Endothelial cell of umbilical vein (primary cell): ENCODE data around the gene CALCR. TPM values are rescaled to one million over a fixed set of nuclear protein-coding genes. Genes with fewer than 3 reads are reported as not detected.

Source experiments
- BruUV-seq: library from RNA; stranded (reverse); fragments of 400-500 nt; replicated peaks from 2 replicates; lab custom pipeline; 2021; lab: Mats Ljungman, UMichigan
- CTCF ChIA-PET: fragments of 300-600, 350-600 bp; sonication (Branson Sonifier 250); formaldehyde crosslinking; loops from one replicate; lab custom pipeline; 2021; ENCODE audit warnings: antibody characterized with exemption, inconsistent platforms; lab: Charles Lee
- POLR2A ChIA-PET: fragments of 300-600, 350-600 bp; sonication (Branson Sonifier 250); formaldehyde crosslinking; loops from one replicate; lab custom pipeline; 2021; ENCODE audit warnings: antibody characterized with exemption, inconsistent platforms; lab: Charles Lee
- DNase-seq: peaks from one replicate; pipeline ENCODE4 v3.0.0-alpha.2; 2011; ENCODE audit warnings: low read depth, low spot score
- FAIRE-seq: peaks from 2 replicates; lab custom pipeline; 2011; peaks lifted over from hg19 to GRCh38; lab: Jason Lieb, UNC
- H2AFZ ChIP-seq: 2 replicates; pipeline ENCODE4 v1.6.0; 2012; ENCODE audit warnings: low read depth, low read length, control low read depth, inconsistent platforms
- H3K27ac ChIP-seq: 2 replicates; pipeline ENCODE4 v1.5.1; 2011; ENCODE audit warnings: low read depth, mild to moderate bottlenecking, control low read depth, low read length, moderate library complexity; ENCODE audit not compliant: insufficient read depth
- H3K27me3 ChIP-seq, 2 experiments: 2 replicates each; pipeline versions ENCODE4 v1.6.0 to v1.6.1; 2011; ENCODE audit warnings: low read length in 2 of 2, mixed read lengths in 1 of 2; ENCODE audit not compliant: control insufficient read depth in 2 of 2, insufficient read depth in 2 of 2
- H3K36me3 ChIP-seq, 2 experiments: 2 replicates in 1 of 2; 3 replicates in 1 of 2; pipeline ENCODE4 v1.5.1; 2011; ENCODE audit warnings: low read length in 2 of 2, mild to moderate bottlenecking in 1 of 2, moderate library complexity in 1 of 2; ENCODE audit not compliant: control insufficient read depth in 2 of 2, insufficient read depth in 2 of 2; ENCODE audit errors: extremely low read depth in 1 of 2
- H3K4me1 ChIP-seq: 3 replicates; pipeline ENCODE4 v1.5.1; 2011; ENCODE audit warnings: mild to moderate bottlenecking, low read length; ENCODE audit not compliant: control insufficient read depth, insufficient read depth; ENCODE audit errors: extremely low read depth
- H3K4me2 ChIP-seq: 2 replicates; pipeline ENCODE4 v1.6.1; 2011; ENCODE audit warnings: low read length, control low read depth, mixed read lengths; ENCODE audit not compliant: insufficient read depth
- H3K4me3 ChIP-seq, 3 experiments: fragments of 200-600 bp in 1 of 3; sonication (generic), shearing (Covaris generic) in 1 of 3; replicated peaks in 1 of 3; 2 replicates each; pipeline ENCODE4 v1.5.1; 2011 to 2016; ENCODE audit warnings: control low read depth in 3 of 3, low read length in 3 of 3, mild to moderate bottlenecking in 2 of 3, inconsistent platforms in 1 of 3, low read depth in 1 of 3, moderate library complexity in 1 of 3; ENCODE audit not compliant: insufficient read depth in 1 of 3
- H3K79me2 ChIP-seq: 2 replicates; pipeline ENCODE4 v1.6.0; 2012; ENCODE audit warnings: low read length, inconsistent platforms; ENCODE audit not compliant: control insufficient read depth, insufficient read depth
- H3K9ac ChIP-seq: replicated peaks from 2 replicates; pipeline ENCODE3; 2011; ENCODE audit warnings: low read length, control low read depth; ENCODE audit not compliant: insufficient read depth; ENCODE audit errors: extremely low read depth
- H3K9me1 ChIP-seq: replicated peaks from 3 replicates; pipeline ENCODE4 v1.6.0; 2011; ENCODE audit warnings: mild to moderate bottlenecking, low read length; ENCODE audit not compliant: control insufficient read depth, insufficient read depth; ENCODE audit errors: extremely low read depth
- H3K9me3 ChIP-seq: replicated peaks from 2 replicates; pipeline ENCODE4 v1.5.1; 2012; ENCODE audit warnings: low read length, inconsistent platforms; ENCODE audit not compliant: control insufficient read depth, insufficient read depth
- H4K20me1 ChIP-seq: replicated peaks from 2 replicates; pipeline ENCODE3; 2011; ENCODE audit warnings: mild to moderate bottlenecking, low read length; ENCODE audit not compliant: control insufficient read depth, insufficient read depth; ENCODE audit errors: extremely low read depth
- CTCF ChIP-seq, 2 donors: IDR thresholded peaks; 1 replicate in 1 of 2; 2 replicates in 1 of 2; pipeline ENCODE4 v1.5.1; 2011; ENCODE audit warnings: low read length in 2 of 2, mild to moderate bottlenecking in 2 of 2, moderate library complexity in 2 of 2, control low read depth in 1 of 2, inconsistent platforms in 1 of 2, low read depth in 1 of 2; ENCODE audit not compliant: insufficient read depth in 1 of 2; ENCODE audit errors: extremely low read depth in 1 of 2
- EZH2 ChIP-seq: IDR thresholded peaks from 2 replicates; pipeline ENCODE4 v1.6.1; 2012; ENCODE audit warnings: borderline replicate concordance, low read depth, mild to moderate bottlenecking, moderate library complexity, low read length, inconsistent platforms; ENCODE audit not compliant: severe bottlenecking
- FOS ChIP-seq: IDR thresholded peaks from 2 replicates; pipeline ENCODE4 v1.6.1; 2011; ENCODE audit warnings: mild to moderate bottlenecking, low read length, moderate library complexity, borderline replicate concordance; ENCODE audit not compliant: insufficient read depth
- GATA2 ChIP-seq: IDR thresholded peaks from 2 replicates; pipeline ENCODE4 v1.7.0; 2011; ENCODE audit warnings: low read depth, mild to moderate bottlenecking, moderate library complexity, mixed read lengths, low read length; ENCODE audit not compliant: insufficient read length, insufficient read depth
- JUN ChIP-seq: IDR thresholded peaks from 2 replicates; pipeline ENCODE4 v1.6.1; 2011; ENCODE audit warnings: borderline replicate concordance, low read depth; ENCODE audit not compliant: insufficient read length, insufficient read depth
- MYC ChIP-seq: IDR thresholded peaks from one replicate; pipeline ENCODE4 v1.6.1; 2011; ENCODE audit warnings: mild to moderate bottlenecking, low read depth, low read length
- POLR2A ChIP-seq: IDR thresholded peaks from 2 replicates; pipeline ENCODE4 v1.6.1; 2012; ENCODE audit warnings: low read depth, mild to moderate bottlenecking, control low read depth, low read length
- POLR2AphosphoS5 ChIP-seq: IDR thresholded peaks from 2 replicates; pipeline ENCODE4 v1.6.1; 2012; ENCODE audit warnings: low read depth, mild to moderate bottlenecking, control low read depth, low read length, moderate library complexity; ENCODE audit not compliant: insufficient read depth
- dilution Hi-C: fragments of 300-500 bp; cut with MboI; formaldehyde crosslinking; loops from one replicate; pipeline ENCODE4 v1.15.0; 2019; ENCODE audit warnings: low sequenced_read_pairs; ENCODE audit not compliant: extremely low pct_ligation_motif_present
- intact Hi-C: fragments of 100-400 bp; cut with micrococcal nuclease; formaldehyde crosslinking; loops from one replicate; pipeline ENCODE4 v1.10.0; 2022
- polyA plus RNA-seq, 4 experiments: library from polyadenylated mRNA; depleted of rRNA in 3 of 4; stranded (reverse) in 3 of 4; unstranded in 1 of 4; fragments of >200 nt; gene quantifications; 2 replicates each; pipeline versions ENCODE4 v1.2.1 to v1.2.3, GENCODE V29; 2011 to 2012; ENCODE audit warnings: missing spikeins in 1 of 4
- total RNA-seq: library from RNA; stranded (reverse); gene quantifications from 2 replicates; pipeline ENCODE4 v1.2.3, GENCODE V29; 2021
- TF ChIP-seq, protein P1 (sequence below): IDR thresholded peaks from 2 replicates; pipeline ENCODE4 v1.6.1; 2011; ENCODE audit not compliant: insufficient read depth, insufficient read length

The CALCR gene
- total and polyA plus RNA-seq, 2 donors (not counting 3 experiments of a cell fraction or from before 2014, with no cell fraction given), result not detected

DNA sequence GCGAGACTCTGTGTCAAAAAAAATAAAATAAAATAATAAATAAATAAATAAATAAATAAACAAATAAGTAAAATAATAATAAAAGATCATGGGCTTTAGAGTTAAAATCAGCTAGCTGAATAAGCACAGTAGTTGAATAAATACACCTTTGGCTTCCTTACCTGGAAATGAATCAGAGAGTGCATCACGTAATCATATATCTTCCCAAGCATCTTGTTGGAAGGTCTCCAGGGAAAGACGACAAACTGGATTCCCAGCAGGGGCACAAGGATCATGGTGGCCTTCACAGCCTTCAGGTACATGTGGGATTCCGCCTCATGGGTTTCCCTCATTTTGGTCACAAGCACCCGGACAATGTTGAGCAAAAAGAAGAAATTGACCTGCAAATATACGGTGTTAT lies 138.7 kb downstream of the CALCR start:
- Histone ChIP-seq H3K79me2 (no peaks in the 10 kb centered on the region), H3K9me1 (no peaks in the 10 kb centered on the region), H3K9ac (no peak overlapping the region), H3K4me3 (no peak overlapping the region), H3K4me2 (no peak overlapping the region), H2AFZ (no peak overlapping the region), H4K20me1 (no peaks in the 10 kb centered on the region), H3K27me3 (no peaks in the 10 kb centered on the region), H3K27ac (no peak overlapping the region), H3K9me3 (no peaks in the 10 kb centered on the region), H3K4me1 (no peaks in the 10 kb centered on the region), H3K36me3 (no peaks in the 10 kb centered on the region)
- DNase-seq (no peak), FAIRE-seq (no peak)
- BruUV-seq, result no TSS peak
- POLR2A ChIA-PET, result no interaction called here
- CTCF ChIA-PET, result interaction anchor here (1.1 kb wide), 1 partner anchor 8 kb away, joined by 3 read pairs; no protein-coding TSS in a partner anchor
- no peak for TF ChIP-seq EZH2
- no peak for TF ChIP-seq GATA2
- TF ChIP-seq JUN, result no peak
- no peak for TF ChIP-seq FOS
- TF ChIP-seq, protein P1, sequence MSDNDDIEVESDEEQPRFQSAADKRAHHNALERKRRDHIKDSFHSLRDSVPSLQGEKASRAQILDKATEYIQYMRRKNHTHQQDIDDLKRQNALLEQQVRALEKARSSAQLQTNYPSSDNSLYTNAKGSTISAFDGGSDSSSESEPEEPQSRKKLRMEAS, result no peak
- no peak for TF ChIP-seq POLR2A
- no peak for TF ChIP-seq POLR2AphosphoS5
- no peak for TF ChIP-seq CTCF (IDR thresholded peaks at IDR 0.05; ENCODE audit: extremely low read depth in 1 of 2, insufficient read depth in 1 of 2, low read depth in 1 of 2, low read length in 2 of 2)
- no peak for TF ChIP-seq MYC
- intact Hi-C loops, result no loop called here
- dilution Hi-C loops, result no loop called here
